NCI-H460 (cell line): ENCODE data around the gene INAVA. TPM values are rescaled to one million over a fixed set of nuclear protein-coding genes. Genes with fewer than 3 reads are reported as not detected.

ENCODE experiments used
- DNase-seq: peaks from one replicate; pipeline ENCODE4 v3.0.0-alpha.2; 2016; ENCODE audit warnings: low read depth; ENCODE audit errors: extremely low read depth
- polyA plus RNA-seq: library from polyadenylated mRNA; depleted of rRNA; stranded (reverse); fragments of >200 nt; gene quantifications from 2 replicates; pipeline ENCODE4 v1.2.3, GENCODE V29; 2014; cell fraction: nucleus; rRNA removed
- total RNA-seq: library from RNA; depleted of rRNA; stranded (reverse); fragments of >200 nt; shearing (Covaris generic); gene quantifications from 2 replicates; pipeline ENCODE4 v1.2.3, GENCODE V29; 2014; rRNA removed

Gene INAVA
- 0.10 and 1.2 TPM in 2 replicates for total RNA-seq
- 1.6 TPM in 1 of 2 replicates, not detected in the other for polyA plus RNA-seq

- no peak for DNase-seq
Measured at GRCh38 chr1:200894712-200895442, at the start of gene INAVA. INAVA (plus strand) TSS chr1:200894900; CDS start chr1:200898401, 3,501 bp downstream.

- DNase-seq, result no peak
Measured at GRCh38 chr1:200845360-200845759, 49.3 kb upstream of the INAVA start.

- DNase-seq, result no peak
Measured at GRCh38 chr1:200846398-200846797, 48.3 kb upstream of the INAVA start.

- DNase-seq, result no peak
Measured at GRCh38 chr1:200849430-200849829, 45.3 kb upstream of the INAVA start.

- no peak for DNase-seq
Measured at GRCh38 chr1:200850554-200850953, 44.1 kb upstream of the INAVA start.

- no peak for DNase-seq
Measured at GRCh38 chr1:200856716-200857357, 37.9 kb upstream of the INAVA start.

- DNase-seq, result no peak
Measured at GRCh38 chr1:200857804-200858203, 36.9 kb upstream of the INAVA start.

GRCh38 chr1:200861937-200862647, 32.6 kb upstream of the INAVA start:
- no peak for DNase-seq

GRCh38 chr1:200862713-200863415, 31.8 kb upstream of the INAVA start:
- DNase-seq, result no peak

GRCh38 chr1:200866116-200866515, 28.6 kb upstream of the INAVA start:
- no peak for DNase-seq

- no peak for DNase-seq
Measured at GRCh38 chr1:200866521-200866920, 28.2 kb upstream of the INAVA start.

GRCh38 chr1:200867018-200867811, 27.5 kb upstream of the INAVA start:
- no peak for DNase-seq

- no peak for DNase-seq
Measured at GRCh38 chr1:200869376-200869752, 25.3 kb upstream of the INAVA start.

GRCh38 chr1:200869753-200870391, 24.8 kb upstream of the INAVA start:
- DNase-seq, result no peak

GRCh38 chr1:200872446-200873115, 22.1 kb upstream of the INAVA start, which contains the start of gene GPR25:
GPR25 (plus strand) TSS chr1:200872981; CDS start chr1:200873038, 57 bp downstream.
- DNase-seq, result no peak

- DNase-seq, result no peak
Measured at GRCh38 chr1:200873116-200873670, 21.5 kb upstream of the INAVA start.

- no peak for DNase-seq
Measured at GRCh38 chr1:200873671-200874397, 20.9 kb upstream of the INAVA start.

- no peak for DNase-seq
Measured at GRCh38 chr1:200874694-200875093, 20.0 kb upstream of the INAVA start.
